Cardiac fibroblast (primary cell): ENCODE measurements around the gene TPM4.
"Not testable (repeated sequence)": the region's sequence is repeated elsewhere in the genome, so short reads cannot be mapped to it uniquely, and the experiment has no call there.

Experiments
- DNase-seq, 2 donors: peaks; one replicate each; pipeline versions ENCODE4 v3.0.0 to v3.0.0-alpha.2; 2010; ENCODE audit warnings: low read depth in 2 of 2
- H3K4me3 ChIP-seq, 2 donors: replicated peaks in 1 of 2; 1 replicate in 1 of 2; 2 replicates in 1 of 2; pipeline ENCODE4 v1.5.1; 2011; ENCODE audit warnings: low read depth in 2 of 2, low read length in 2 of 2, mild to moderate bottlenecking in 2 of 2, moderate library complexity in 1 of 2
- TF ChIP-seq, protein P1 (sequence below): IDR thresholded peaks from one replicate; pipeline ENCODE4 v1.5.1; 2011; ENCODE audit warnings: low read depth, mild to moderate bottlenecking, low read length, inconsistent platforms

Gene TPM4

DNA sequence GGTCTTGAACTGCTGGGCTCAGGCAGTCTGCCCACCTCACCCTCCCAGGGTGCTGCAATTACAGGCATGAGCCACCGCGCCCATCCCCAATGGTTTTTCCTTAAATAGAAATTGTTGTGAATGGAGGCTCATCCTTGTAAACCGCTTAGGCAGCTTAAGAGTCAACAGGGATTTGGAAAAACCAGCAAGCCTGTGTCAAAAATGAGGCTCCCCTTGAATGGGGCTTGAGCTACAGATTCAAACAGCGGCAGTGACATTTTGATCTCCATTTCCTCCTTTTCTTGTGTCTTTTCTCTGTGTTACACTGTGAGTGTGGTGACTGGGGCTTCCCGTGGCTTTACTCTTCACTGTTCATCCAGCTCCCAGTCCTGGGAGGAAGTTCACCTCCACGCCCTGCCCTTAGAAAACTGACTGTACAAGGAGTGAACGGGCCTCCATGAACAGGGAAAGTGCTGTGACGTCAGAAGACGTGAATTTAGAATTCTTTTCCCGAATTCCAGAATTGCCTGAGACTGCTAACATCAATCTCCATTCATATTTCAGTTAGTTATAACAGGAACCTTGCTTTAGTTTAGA is 20.1 kb downstream of the TPM4 start:
- H3K4me3 ChIP-seq = no peak overlapping the region
- TF ChIP-seq, protein P1, sequence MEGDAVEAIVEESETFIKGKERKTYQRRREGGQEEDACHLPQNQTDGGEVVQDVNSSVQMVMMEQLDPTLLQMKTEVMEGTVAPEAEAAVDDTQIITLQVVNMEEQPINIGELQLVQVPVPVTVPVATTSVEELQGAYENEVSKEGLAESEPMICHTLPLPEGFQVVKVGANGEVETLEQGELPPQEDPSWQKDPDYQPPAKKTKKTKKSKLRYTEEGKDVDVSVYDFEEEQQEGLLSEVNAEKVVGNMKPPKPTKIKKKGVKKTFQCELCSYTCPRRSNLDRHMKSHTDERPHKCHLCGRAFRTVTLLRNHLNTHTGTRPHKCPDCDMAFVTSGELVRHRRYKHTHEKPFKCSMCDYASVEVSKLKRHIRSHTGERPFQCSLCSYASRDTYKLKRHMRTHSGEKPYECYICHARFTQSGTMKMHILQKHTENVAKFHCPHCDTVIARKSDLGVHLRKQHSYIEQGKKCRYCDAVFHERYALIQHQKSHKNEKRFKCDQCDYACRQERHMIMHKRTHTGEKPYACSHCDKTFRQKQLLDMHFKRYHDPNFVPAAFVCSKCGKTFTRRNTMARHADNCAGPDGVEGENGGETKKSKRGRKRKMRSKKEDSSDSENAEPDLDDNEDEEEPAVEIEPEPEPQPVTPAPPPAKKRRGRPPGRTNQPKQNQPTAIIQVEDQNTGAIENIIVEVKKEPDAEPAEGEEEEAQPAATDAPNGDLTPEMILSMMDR = no peak
- DNase-seq = peak in 1 of 2 donors; percentile 36

DNA sequence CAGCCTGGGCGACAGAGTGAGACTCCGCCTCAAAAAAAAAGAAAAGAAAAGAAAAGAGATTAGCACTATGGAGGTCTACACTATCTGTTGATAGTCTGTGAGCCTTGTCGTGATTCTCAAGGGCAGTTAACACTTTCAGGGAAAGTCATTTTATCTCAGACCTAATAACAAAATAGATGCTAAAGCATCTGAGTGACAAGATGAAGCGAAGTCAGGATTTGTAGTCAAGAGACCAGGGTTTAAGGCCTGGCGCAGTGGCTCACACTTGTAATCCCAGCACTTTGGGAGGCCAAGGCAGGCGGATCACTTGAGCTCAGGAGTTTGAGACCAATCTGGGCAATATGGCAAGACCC is 22.1 kb downstream of the TPM4 start:
- no peak overlapping the region for H3K4me3 ChIP-seq
- TF ChIP-seq, protein P1 = no peak
- DNase-seq = no peak

DNA sequence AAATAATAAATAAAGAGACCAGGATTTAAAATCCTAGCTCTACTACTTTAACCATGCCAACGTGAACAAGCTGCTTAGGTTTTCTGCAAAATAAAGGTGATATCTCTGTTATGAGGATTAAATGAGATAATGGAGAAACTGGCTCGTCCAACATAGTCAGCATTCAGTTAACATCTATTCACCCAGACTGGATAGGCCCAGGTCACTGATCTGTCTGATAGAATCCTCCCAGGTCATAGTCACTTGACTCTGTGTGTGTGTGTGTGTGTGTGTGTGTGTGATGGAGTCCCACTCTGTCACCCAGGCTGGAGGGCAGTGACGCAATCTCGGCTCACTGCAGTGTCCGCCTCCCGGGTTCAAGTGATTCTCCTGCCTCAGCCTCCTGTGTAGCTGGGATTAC is 22.5 kb downstream of the TPM4 start:
- TF ChIP-seq, protein P1 = no peak
- peak in 1 of 2 donors; percentile 38 for DNase-seq
- no peak overlapping the region for H3K4me3 ChIP-seq

DNA sequence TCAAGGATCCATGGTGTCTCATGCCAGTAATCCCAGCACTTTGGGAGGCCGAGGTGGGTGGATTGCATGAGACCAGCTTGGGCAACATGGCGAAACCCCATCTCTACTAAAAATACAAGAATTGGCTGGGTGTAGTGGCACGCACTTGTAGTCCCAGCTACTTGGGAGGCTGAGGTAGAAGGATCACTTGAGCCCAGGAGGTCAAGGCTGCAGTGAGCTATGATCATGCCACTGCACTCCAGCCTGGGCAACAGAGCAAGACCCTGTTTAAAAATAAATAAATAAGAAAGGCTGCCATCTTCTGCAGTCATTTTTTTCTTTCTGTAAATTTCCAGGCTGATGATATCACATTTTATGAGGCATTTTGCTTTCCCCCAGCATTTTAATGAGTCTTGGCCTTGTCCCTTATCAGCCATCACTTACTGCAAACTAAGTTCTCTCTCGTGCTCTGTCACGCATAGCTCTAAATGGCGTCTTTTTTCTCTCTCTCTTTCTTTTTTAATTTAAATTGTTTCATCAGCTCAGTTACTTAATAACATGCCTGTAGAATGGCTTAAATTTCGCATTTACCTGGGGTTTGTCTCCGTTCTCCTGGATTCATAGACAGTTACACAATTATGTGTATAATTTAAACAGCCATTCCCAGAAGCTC is 23.1 kb downstream of the TPM4 start:
- not testable (repeated sequence) for DNase-seq, H3K4me3 ChIP-seq

DNA sequence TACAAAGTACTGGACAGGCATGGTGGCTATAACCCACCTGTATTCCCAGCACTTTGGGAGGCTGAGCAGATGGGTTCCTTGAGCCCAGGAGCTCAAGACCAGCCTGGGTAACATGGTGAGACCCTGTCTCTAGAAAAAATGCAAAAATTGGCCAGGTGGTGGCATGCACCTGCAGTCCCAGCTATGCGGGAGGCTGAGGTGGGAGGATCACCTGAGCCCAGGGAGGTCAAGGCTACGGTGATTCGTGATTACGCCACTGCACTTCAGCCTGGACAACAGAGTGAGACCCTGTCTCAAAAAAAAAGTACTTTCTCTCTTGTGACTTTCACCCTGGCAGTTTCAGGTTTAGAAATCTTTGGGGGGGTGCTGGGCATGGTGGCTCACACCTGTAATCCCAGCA is 24.2 kb downstream of the TPM4 start:
- H3K4me3 ChIP-seq = no peak overlapping the region
- TF ChIP-seq, protein P1 = no peak
- DNase-seq = no peak

DNA sequence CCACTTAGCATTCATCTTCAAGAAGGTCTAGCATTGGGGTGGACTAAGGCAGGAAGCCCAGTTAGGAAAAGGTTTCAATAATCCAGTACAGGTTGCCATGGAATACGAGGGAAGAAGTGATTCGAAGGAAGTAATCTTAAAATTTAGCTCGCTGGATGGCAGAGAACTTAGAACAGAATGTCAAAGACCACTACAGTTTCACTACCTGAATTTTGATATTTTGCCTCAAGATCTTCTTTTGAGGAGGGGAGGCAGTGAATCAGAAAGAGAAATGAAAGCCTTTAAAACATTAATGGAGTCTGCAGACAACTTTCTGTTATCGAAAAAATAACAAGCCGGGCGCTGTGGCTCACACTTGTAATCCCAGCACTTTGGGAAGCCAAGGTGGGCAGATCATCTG is 28.4 kb downstream of the TPM4 start:
- DNase-seq = peak in 1 of 2 donors; percentile 40
- TF ChIP-seq, protein P1 = no peak
- no peak overlapping the region for H3K4me3 ChIP-seq

DNA sequence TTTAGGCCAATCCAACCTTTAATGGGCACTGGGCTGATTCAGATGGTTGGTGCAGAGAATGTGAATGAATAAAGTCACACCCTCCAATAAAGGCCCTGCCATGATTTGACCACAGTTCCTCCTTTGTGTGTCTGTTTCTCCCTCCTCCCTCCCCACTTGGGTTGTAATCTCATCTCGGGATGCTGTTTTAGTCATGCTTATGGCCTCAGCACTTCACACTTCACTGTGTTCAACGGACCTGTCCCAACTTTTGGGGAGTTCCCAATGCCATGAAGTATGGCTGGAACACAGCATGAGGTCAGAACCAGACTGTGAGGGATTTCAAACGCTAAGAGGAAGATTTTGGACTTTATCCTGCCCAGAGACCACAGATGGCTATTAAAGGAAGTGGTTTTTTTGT is 29.8 kb downstream of the TPM4 start:
- H3K4me3 ChIP-seq = no peak overlapping the region
- TF ChIP-seq, protein P1 = no peak
- DNase-seq = peak in 1 of 2 donors; percentile 62
